ENCODE results near the gene CENPC. TPM values are rescaled to one million over a fixed set of nuclear protein-coding genes. Genes with fewer than 3 reads are reported as not detected.
"Not testable (repeated sequence)": the region's sequence is repeated elsewhere in the genome, so short reads cannot be mapped to it uniquely, and the experiment has no call there.

Gene CENPC
- total RNA-seq, 2 donors from 2014 or later = 12.7 to 17.0 TPM

GRCh38 chr4:67558493-67558892 lies 13.2 kb upstream of the CENPC start, which contains the start of gene STAP1:
Gene STAP1, plus strand, starts transcription at chr4:67558727. Its CDS starts 83 bp downstream, at chr4:67558810.
- intact Hi-C loops (cut with DNase I) = no loop called here
- no peak within 1 kb of the TSS for H3K27ac ChIP-seq

GRCh38 chr4:67556436-67556835 lies 11.1 kb upstream of the CENPC start:
- Histone ChIP-seq H3K27ac (no peak overlapping the region), H3K36me3 (no peaks in the 10 kb centered on the region), H3K27me3 (no peaks in the 10 kb centered on the region), H3K9me3 (no peaks in the 10 kb centered on the region), H3K4me3 (no peak overlapping the region), H3K9ac (ENCODE audit: low read depth in 2 of 2, low read length in 2 of 2) (no peak overlapping the region), H3K4me1 (no peaks in the 10 kb centered on the region)
- DNase-seq = no peak
- intact Hi-C loops (cut with DNase I) = no loop called here
- no peak for TF ChIP-seq CTCF (IDR thresholded peaks at IDR 0.05)

More at GRCh38 chr4:67558493-67558892, 13.2 kb upstream of the CENPC start, which contains the start of gene STAP1:
- DNase-seq = no peak
- H3K36me3 ChIP-seq = no peaks in the 10 kb centered on the region
- H3K9me3 ChIP-seq = no peaks in the 10 kb centered on the region
- H3K9ac ChIP-seq (ENCODE audit: low read depth in 2 of 2, low read length in 2 of 2) = no peak within 1 kb of the TSS
- no peak for TF ChIP-seq CTCF (IDR thresholded peaks at IDR 0.05)
- H3K4me1 ChIP-seq = no peaks in the 10 kb centered on the region
- no peaks in the 10 kb centered on the region for H3K27me3 ChIP-seq
- H3K4me3 ChIP-seq = peak within 1 kb of the TSS; percentile 6

GRCh38 chr4:67555447-67555846 lies 10.1 kb upstream of the CENPC start:
- H3K9me3 ChIP-seq = no peaks in the 10 kb centered on the region
- no peak overlapping the region for H3K4me3 ChIP-seq
- H3K9ac ChIP-seq (ENCODE audit: low read depth in 2 of 2, low read length in 2 of 2) = no peak overlapping the region
- DNase-seq = no peak
- H3K27ac ChIP-seq = no peak overlapping the region
- no peaks in the 10 kb centered on the region for H3K36me3 ChIP-seq
- TF ChIP-seq CTCF (IDR thresholded peaks at IDR 0.05) = no peak
- no peaks in the 10 kb centered on the region for H3K27me3 ChIP-seq
- intact Hi-C loops (cut with DNase I) = no loop called here
- no peaks in the 10 kb centered on the region for H3K4me1 ChIP-seq

GRCh38 chr4:67554096-67554495 lies 8.8 kb upstream of the CENPC start:
- Histone ChIP-seq H3K4me1 (no peaks in the 10 kb centered on the region), H3K36me3 (no peaks in the 10 kb centered on the region), H3K9ac (ENCODE audit: low read depth in 2 of 2, low read length in 2 of 2) (no peak overlapping the region), H3K27me3 (no peaks in the 10 kb centered on the region), H3K27ac (no peak overlapping the region), H3K4me3 (no peak overlapping the region), H3K9me3 (no peaks in the 10 kb centered on the region)
- no peak for DNase-seq
- no peak for TF ChIP-seq CTCF (IDR thresholded peaks at IDR 0.05)
- intact Hi-C loops (cut with DNase I) = no loop called here

GRCh38 chr4:67552146-67552792 lies 7.0 kb upstream of the CENPC start:
- H3K4me3 ChIP-seq; intact Hi-C loops (cut with DNase I); H3K36me3 ChIP-seq; H3K9me3 ChIP-seq; H3K27ac ChIP-seq; DNase-seq; H3K4me1 ChIP-seq; H3K9ac ChIP-seq (ENCODE audit: low read depth in 2 of 2, low read length in 2 of 2); H3K27me3 ChIP-seq: not testable (repeated sequence)

- Histone ChIP-seq H3K9me3 (no peaks in the 10 kb centered on the region), H3K36me3 (no peaks in the 10 kb centered on the region), H3K27me3 (no peaks in the 10 kb centered on the region), H3K4me1 (no peaks in the 10 kb centered on the region), H3K27ac (no peak overlapping the region), H3K4me3 (no peak overlapping the region), H3K9ac (ENCODE audit: low read depth in 2 of 2, low read length in 2 of 2) (no peak overlapping the region)
- DNase-seq = no peak
- intact Hi-C loops (cut with DNase I) = no loop called here
- TF ChIP-seq CTCF (IDR thresholded peaks at IDR 0.05) = no peak
Measured at GRCh38 chr4:67550857-67551256, 5.6 kb upstream of the CENPC start.
